Epidermal melanocyte (primary cell): Measurements from ENCODE around the gene FADS3.

Experiments
- DNase-seq: peaks from one replicate; pipeline ENCODE4 v3.0.0; 2011; ENCODE audit warnings: low spot score; ENCODE audit not compliant: insufficient read length

The FADS3 gene

GRCh38 chr11:61881397-61881796 is 9.9 kb downstream of the FADS3 start:
- DNase-seq: no peak

- no peak for DNase-seq
These were observed 10.9 kb downstream of the FADS3 start for GRCh38 chr11:61880454-61880853.

- DNase-seq: no peak
These were observed 11.3 kb downstream of the FADS3 start for GRCh38 chr11:61880031-61880430.

GRCh38 chr11:61879152-61879551 is 12.2 kb downstream of the FADS3 start:
- no peak for DNase-seq

- no peak for DNase-seq
These were observed 15.6 kb downstream of the FADS3 start for GRCh38 chr11:61875698-61876097.

GRCh38 chr11:61874853-61875252 is 16.5 kb downstream of the FADS3 start:
- DNase-seq: no peak

- no peak for DNase-seq
These were observed 17.0 kb downstream of the FADS3 start for GRCh38 chr11:61874377-61874809.

- DNase-seq: no peak
These were observed 17.6 kb downstream of the FADS3 start for GRCh38 chr11:61873588-61874376.

- DNase-seq: no peak
These were observed 18.3 kb downstream of the FADS3 start for GRCh38 chr11:61872935-61873565.

GRCh38 chr11:61871158-61871597 is 20.2 kb downstream of the FADS3 start:
- peak; percentile 93 for DNase-seq

GRCh38 chr11:61870541-61871031 is 20.8 kb downstream of the FADS3 start:
- no peak for DNase-seq

GRCh38 chr11:61869708-61870451 is 21.5 kb downstream of the FADS3 start:
- no peak for DNase-seq

GRCh38 chr11:61869429-61869707 is 22.0 kb downstream of the FADS3 start:
- no peak for DNase-seq

- DNase-seq: no peak
These were observed 22.5 kb downstream of the FADS3 start for GRCh38 chr11:61868571-61869428.

- no peak for DNase-seq
These were observed 24.4 kb downstream of the FADS3 start for GRCh38 chr11:61866958-61867343.

- DNase-seq: no peak
These were observed 25.0 kb downstream of the FADS3 start for GRCh38 chr11:61866231-61866957.

- no peak for DNase-seq
These were observed 26.2 kb downstream of the FADS3 start for GRCh38 chr11:61864814-61865775.

- no peak for DNase-seq
These were observed 27.7 kb downstream of the FADS3 start for GRCh38 chr11:61863548-61864081.
